22Rv1 (cell line): ENCODE measurements around the gene ATP2B2.

Experiments used
- H3K27ac ChIP-seq: fragments of 450-650 bp; 2 replicates; pipeline ENCODE4 v1.5.1; 2017
- ZFX ChIP-seq: fragments of 450-650 bp; IDR thresholded peaks from 2 replicates; pipeline ENCODE4 v1.6.1; 2017; ENCODE audit warnings: antibody characterized with exemption, borderline replicate concordance
- TF ChIP-seq, protein P1 (sequence below): fragments of 450-650 bp; IDR thresholded peaks from 2 replicates; pipeline ENCODE4 v1.5.1; 2017; ENCODE audit warnings: mild to moderate bottlenecking

ATP2B2 gene

DNA sequence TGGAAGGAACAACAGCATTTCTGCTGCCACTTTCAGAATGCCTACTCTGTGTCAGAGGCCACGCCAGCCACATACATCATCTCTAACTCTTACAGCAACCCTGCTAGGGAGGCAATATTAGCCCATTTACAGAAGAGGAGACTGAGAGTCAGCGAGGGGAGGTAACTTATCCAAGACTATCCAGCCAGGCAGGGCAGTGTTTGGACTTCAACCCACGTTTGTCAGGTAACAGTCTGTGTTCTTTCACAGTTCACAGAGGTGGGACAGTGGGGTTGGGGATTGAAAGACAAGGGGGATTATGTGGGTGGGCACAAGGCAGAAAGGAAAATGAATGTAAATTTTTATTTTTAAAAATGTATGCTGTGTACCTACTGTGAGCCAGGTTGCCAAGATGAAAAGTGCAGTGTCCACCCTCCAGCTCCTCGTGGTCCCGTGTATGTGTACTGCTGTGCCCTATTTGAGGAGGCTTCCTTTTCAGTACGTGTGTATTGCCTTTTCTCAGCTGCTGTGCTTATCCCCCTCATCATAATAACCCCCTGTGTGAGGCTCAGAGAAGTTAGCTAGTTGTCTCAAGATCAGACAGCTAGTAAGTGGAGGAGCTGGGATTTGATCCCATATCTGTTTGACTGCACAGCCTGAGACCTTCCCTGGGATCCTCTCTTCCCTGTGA lies 16.5 kb upstream of the ATP2B2 start:
- TF ChIP-seq ZFX, result no peak
- TF ChIP-seq, protein P1, sequence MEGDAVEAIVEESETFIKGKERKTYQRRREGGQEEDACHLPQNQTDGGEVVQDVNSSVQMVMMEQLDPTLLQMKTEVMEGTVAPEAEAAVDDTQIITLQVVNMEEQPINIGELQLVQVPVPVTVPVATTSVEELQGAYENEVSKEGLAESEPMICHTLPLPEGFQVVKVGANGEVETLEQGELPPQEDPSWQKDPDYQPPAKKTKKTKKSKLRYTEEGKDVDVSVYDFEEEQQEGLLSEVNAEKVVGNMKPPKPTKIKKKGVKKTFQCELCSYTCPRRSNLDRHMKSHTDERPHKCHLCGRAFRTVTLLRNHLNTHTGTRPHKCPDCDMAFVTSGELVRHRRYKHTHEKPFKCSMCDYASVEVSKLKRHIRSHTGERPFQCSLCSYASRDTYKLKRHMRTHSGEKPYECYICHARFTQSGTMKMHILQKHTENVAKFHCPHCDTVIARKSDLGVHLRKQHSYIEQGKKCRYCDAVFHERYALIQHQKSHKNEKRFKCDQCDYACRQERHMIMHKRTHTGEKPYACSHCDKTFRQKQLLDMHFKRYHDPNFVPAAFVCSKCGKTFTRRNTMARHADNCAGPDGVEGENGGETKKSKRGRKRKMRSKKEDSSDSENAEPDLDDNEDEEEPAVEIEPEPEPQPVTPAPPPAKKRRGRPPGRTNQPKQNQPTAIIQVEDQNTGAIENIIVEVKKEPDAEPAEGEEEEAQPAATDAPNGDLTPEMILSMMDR, result no peak
- H3K27ac ChIP-seq, result no peak overlapping the region

- TF ChIP-seq, protein P1, result no peak
- no peak for TF ChIP-seq ZFX
- no peak overlapping the region for H3K27ac ChIP-seq
Measured at GRCh38 chr3:10520072-10520471, 14.7 kb upstream of the ATP2B2 start.

GRCh38 chr3:10519236-10519635 lies 13.8 kb upstream of the ATP2B2 start:
- TF ChIP-seq, protein P1, result no peak
- TF ChIP-seq ZFX, result no peak
- no peak overlapping the region for H3K27ac ChIP-seq

DNA sequence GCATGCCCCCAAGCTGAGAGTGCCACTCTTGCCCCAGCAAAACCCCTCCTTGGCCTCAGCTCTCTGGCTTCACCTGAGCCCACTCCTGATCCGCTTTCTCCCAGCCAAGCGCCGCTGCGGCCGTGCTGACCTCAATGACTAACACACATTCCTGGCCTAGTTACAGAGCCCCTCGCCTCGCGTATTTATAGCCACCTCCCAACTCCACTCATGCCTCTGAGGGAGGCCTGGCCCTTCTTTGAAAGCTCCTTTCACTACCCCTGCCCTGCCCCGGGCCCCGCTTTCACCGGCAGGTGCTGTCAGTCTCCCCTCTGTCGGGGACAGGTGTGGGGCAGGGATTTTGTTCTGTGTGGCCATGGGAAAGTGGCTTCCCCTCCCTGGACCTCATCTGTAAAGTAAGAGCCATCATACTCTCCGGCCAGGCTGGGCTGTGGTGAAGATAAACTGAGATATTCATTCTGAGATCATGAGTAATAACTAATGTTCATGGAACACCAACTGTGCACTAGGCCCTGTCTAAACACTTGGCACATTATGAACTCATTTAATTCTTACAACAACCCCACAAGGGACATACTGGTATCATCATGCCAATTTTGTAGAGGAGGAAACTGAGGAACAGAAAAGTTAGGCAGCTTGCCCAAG lies 13.2 kb upstream of the ATP2B2 start:
- no peak overlapping the region for H3K27ac ChIP-seq
- TF ChIP-seq, protein P1, result no peak
- TF ChIP-seq ZFX, result no peak

GRCh38 chr3:10517627-10518026 lies 12.2 kb upstream of the ATP2B2 start:
- TF ChIP-seq ZFX, result no peak
- TF ChIP-seq, protein P1, result no peak

DNA sequence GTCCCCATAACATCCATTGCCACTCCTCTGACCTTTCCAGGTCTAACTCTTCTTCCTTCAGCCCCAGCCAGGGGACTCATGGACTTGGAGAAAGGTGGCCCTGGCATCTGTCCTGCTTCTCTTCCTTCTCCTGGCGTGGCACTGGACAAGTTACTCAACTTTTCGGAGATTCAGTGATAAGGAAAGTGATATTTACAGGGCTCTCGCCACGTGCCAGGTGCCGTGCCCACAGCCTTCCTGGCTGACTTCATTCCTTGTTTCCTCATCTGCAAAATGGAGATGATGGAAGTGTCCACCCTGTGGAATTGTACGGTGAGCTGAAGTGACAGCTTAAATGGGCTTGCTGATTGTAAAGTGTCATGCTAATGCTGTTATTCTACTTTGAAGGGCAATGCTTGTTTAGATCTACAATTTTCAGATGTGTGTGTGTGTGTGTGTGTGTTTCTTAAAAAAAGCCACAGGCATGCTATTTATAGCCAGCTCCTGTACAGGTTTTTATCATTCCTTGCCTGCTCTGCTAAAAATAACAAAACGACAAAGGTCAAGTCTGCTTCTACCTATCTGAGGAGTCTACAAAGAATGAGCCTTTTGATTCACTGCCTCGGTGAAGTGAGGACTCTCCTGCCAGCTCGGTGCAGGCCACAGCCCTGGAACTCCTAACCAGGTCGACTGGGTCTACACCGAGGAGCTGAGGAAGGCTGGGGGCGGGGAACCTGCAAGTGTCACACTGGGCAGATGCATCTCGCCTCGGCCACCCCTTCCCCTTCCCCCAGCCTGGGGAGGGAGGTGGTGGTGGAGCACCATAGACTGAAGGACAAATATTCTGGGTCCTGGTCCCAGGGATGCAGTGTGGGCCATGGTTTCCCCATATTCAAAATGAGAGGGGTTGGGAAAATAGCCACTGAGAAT lies 11.4 kb upstream of the ATP2B2 start:
- TF ChIP-seq ZFX, result no peak
- TF ChIP-seq, protein P1, result no peak

More at GRCh38 chr3:10517627-10518026, 12.2 kb upstream of the ATP2B2 start:
- H3K27ac ChIP-seq, result no peak overlapping the region

More for the DNA sequence above, 11.4 kb upstream of the ATP2B2 start:
- H3K27ac ChIP-seq, result no peak overlapping the region
